ENCODE results near the gene ALCAM.

ALCAM gene

DNA sequence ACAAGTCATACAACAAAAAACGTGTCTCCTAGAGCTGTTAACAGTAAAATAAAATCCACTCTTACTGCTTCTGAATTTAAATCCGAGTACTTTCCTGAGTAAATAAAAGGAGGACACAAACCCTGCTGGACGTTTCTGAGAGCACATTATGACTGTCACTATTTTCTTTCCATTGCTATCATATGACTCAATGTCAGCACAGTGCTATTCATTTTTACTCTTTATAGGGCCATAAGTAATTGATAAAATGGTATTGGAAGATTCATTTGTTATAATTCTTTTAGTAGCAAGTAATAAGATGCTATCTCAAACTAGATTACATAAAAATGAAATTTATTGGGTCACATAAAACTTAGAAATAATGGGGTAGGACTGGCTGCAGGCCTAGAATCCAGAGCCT, 68.6 kb downstream of the ALCAM start:
- no peak for DNase-seq

- no peak for DNase-seq
Observed at GRCh38 chr3:105436687-105437086, 70.0 kb downstream of the ALCAM start.

- DNase-seq, result no peak
Observed at GRCh38 chr3:105440113-105440512, 73.4 kb downstream of the ALCAM start.

GRCh38 chr3:105444725-105445124, 78.0 kb downstream of the ALCAM start:
- DNase-seq, result no peak

GRCh38 chr3:105448338-105448982, 81.8 kb downstream of the ALCAM start:
- no peak for DNase-seq

- no peak for DNase-seq
Observed at GRCh38 chr3:105449414-105449813, 82.7 kb downstream of the ALCAM start.

GRCh38 chr3:105456017-105456416, 89.3 kb downstream of the ALCAM start:
- DNase-seq, result no peak

DNA sequence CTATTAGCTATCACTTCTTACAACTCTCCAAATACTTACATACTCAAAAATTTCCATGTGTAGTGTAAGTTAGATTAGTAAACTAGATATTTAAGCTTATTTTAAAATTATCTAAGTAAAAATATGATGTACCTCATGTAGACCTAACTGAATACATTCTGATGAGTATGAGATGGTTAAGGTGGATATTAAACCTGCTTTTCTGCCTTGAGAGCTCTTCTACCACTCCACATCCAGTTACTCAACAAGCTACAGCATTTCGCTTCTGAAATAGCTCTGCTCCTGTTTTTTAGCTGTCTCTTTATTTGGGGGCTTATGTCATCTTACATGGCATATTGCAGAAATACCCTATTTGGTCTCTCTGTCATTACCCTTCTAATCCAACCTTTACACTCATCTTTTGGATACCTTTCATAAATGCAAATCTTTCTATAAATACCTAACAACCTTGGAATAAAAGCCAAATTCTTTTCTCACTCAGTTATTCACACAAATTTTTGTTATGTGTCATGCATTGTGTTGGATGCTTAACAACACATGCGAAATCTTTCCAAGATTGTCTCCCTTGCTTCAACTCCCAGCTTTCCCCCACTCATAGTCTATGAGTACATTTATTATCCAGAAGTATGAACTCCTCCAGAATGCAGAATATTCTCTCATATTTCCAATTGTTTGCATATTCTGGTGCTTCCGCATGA, 92.0 kb downstream of the ALCAM start:
- DNase-seq, result no peak

- DNase-seq, result no peak
Observed at GRCh38 chr3:105459566-105460290, 93.0 kb downstream of the ALCAM start.

GRCh38 chr3:105463620-105464019, 96.9 kb downstream of the ALCAM start:
- no peak for DNase-seq

DNA sequence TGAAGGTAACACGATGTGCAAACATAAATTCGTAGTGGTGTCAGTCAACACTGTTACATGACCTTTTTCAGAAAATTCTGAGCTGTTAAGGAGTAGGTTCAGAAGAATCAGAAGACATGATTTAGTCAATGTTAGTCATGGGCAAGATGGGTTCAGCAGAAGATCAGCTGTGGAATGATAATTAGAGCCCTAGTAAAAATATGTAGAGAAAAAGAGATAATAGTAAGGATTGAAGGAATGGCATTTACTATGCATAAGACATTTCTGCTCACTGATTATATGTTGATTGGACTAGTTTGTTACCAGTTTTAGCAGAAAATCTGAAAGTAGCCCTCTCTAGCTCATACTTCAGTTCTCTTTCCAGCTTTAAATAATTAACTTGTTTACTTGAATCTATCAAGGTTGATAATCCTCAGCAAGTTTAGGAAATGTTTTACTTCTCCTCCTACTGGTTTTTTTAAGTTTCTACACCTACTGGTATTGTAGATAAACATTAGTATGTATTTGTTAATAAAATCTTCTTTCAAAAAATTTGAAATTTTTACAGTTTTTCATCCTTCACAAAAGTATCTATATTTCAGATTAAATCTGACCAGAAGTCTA, 98.6 kb downstream of the ALCAM start:
- DNase-seq, result no peak

- DNase-seq, result no peak
Observed at GRCh38 chr3:105466072-105466471, 99.4 kb downstream of the ALCAM start.

GRCh38 chr3:105466495-105467404, 100.0 kb downstream of the ALCAM start:
- DNase-seq, result no peak

DNA sequence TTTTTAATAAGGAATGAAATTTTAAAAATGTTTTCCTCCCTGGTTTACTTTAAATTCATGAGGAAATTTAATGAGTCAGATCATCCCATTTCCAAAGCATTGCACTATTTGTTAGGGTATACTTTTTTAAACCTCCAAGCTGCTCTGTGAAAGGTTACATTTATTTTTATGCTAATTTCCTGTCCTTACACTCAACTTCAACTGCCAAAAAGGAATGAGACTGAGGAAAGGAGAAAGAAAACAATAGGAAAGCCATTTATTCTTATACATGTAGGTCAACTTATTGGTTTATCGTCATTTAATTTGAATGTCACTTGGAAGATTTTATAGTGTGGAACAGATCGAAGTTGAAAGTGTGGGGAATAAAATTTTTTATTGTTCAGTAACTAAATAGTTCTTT, 104.1 kb downstream of the ALCAM start:
- DNase-seq, result no peak

DNA sequence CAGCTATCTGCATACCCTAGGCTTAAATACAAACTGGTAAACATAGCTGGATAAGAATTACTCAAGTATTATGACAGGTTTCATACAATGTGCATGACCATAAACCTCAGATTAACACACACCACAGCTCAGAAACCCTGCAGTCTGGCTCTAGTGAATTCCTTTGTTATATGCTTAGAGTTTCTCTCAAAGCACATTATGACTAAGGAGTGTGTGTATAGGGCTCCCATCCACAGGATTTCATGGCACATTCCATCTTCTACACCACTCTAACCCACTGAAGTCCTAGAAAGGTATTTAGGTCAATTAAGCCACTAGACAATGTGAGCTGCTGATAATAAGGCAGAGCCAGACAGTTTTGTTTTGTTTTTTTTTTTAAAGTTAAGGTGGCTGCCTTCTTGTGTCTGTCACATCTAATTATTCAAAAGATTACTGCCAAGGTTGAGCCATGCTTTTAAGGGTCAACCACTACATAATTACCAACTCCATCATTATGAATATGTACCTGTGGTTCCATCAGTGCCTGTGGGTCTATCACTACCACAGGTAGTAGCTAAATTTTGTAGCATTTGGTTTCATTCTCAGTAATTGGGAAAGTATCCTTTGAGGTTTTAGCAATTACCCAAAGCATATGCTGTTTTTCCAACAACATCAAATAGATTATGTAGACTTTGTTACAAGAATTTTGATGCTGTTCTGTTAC, 107.0 kb downstream of the ALCAM start:
- DNase-seq, result no peak

GRCh38 chr3:105480768-105481167, 114.1 kb downstream of the ALCAM start:
- DNase-seq, result no peak

- DNase-seq, result no peak
Observed at GRCh38 chr3:105483476-105483875, 116.8 kb downstream of the ALCAM start.

- no peak for DNase-seq
Observed at GRCh38 chr3:105490045-105490444, 123.3 kb downstream of the ALCAM start.

GRCh38 chr3:105493305-105493892, 126.7 kb downstream of the ALCAM start:
- no peak for DNase-seq

DNA sequence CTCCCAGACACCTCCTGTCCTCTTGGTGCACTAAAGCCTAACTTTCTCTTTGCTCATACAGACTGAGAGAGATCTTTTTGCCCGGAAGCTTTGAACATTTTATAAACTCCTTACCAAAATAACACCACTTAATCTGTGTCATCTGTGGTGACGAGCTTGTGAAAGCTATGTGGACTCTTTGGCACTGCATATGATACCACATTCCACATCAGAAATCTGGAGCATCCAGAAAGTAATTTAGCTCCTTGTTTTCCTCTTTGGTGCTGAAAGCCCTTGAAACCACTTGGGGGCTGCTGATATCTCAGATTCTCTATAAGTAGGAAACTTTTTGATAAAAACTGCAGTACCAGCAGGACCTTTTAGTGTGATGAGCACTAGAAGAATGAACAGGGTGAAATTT, 128.3 kb downstream of the ALCAM start:
- no peak for DNase-seq

DNA sequence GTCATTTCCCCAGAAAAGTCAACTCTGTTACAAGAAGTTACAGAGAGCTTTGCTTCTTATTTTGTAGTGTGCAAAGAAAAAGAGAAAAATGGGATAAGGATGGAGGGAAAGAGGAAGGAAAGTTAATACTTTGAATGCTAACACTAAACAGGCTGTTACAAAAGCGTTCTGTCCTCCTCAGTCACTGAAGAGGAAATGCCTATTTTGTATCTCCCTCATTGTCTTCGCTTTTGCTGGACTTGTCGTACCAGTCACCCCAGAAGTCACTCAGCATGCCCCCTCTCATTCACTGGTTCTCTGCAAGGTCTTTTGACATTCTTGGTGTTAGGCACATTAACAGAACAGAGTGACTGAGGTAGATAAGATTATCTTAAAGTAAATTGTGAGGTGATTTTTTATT, 129.6 kb downstream of the ALCAM start:
- DNase-seq, result no peak

DNA sequence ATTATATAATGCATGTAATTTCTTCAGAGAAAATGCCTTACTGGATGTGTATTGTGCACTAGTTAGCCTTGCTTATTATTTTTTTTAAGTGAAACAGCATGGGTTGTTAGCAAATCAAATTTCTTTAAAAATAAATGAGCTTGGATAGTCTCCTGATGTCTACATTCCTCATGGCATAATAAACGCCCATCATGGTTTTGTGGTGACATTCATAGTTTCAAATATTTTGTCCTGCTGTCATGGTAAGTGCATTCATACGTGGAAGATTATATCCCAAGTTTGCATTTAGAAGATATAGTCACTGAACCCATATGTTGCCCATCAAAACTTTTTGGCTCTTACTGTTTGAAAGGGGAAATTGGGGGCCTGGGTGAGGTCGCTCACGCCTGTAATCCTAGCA, 130.7 kb downstream of the ALCAM start:
- DNase-seq, result no peak
